IPS-15b (cell line): ENCODE measurements around the gene CCSER1.

ENCODE experiments used
- H3K27me3 ChIP-seq: one replicate; pipeline ENCODE4 v1.6.1; 2013; ENCODE audit warnings: low read length; ENCODE audit not compliant: control insufficient read depth, insufficient read depth
- H3K36me3 ChIP-seq: one replicate; pipeline ENCODE4 v1.6.1; 2013; ENCODE audit warnings: low read length; ENCODE audit not compliant: control insufficient read depth, insufficient read depth
- H3K4me1 ChIP-seq: one replicate; pipeline ENCODE4 v1.6.1; 2013; ENCODE audit warnings: mild to moderate bottlenecking, low read length; ENCODE audit not compliant: control insufficient read depth, insufficient read depth
- H3K4me3 ChIP-seq: one replicate; pipeline ENCODE4 v1.5.1; 2013; ENCODE audit warnings: low read depth, low read length
- H3K9ac ChIP-seq: one replicate; pipeline ENCODE4 v1.6.1; 2013; ENCODE audit warnings: low read depth, mild to moderate bottlenecking, low read length
- H3K9me3 ChIP-seq: one replicate; pipeline ENCODE4 v1.6.1; 2013; ENCODE audit warnings: mild to moderate bottlenecking, low read length; ENCODE audit not compliant: control insufficient read depth, insufficient read depth

The CCSER1 gene

GRCh38 chr4:90127223-90127705, at the start of gene CCSER1:
TSS of gene CCSER1 (plus strand) at chr4:90127394.
- Histone ChIP-seq H3K9me3 (no peaks in the 10 kb centered on the region), H3K4me3 (peak within 1 kb of the TSS; percentile 87), H3K4me1 (peaks cover 8% of the 10 kb centered on the region), H3K36me3 (no peaks in the 10 kb centered on the region), H3K27me3 (peaks cover 35% of the 10 kb centered on the region), H3K9ac (peak within 1 kb of the TSS; percentile 47)

- Histone ChIP-seq H3K4me1 (peaks cover 6% of the 10 kb centered on the region), H3K36me3 (no peaks in the 10 kb centered on the region), H3K4me3 (no peak overlapping the region), H3K9ac (no peak overlapping the region), H3K27me3 (no peaks in the 10 kb centered on the region), H3K9me3 (no peaks in the 10 kb centered on the region)
Measured at GRCh38 chr4:90078440-90078839, 48.8 kb upstream of the CCSER1 start.

GRCh38 chr4:90080116-90080515, 47.1 kb upstream of the CCSER1 start:
- H3K4me1 ChIP-seq, result peaks cover 6% of the 10 kb centered on the region
- no peak overlapping the region for H3K9ac ChIP-seq
- H3K4me3 ChIP-seq, result no peak overlapping the region
- H3K27me3 ChIP-seq, result no peaks in the 10 kb centered on the region
- no peaks in the 10 kb centered on the region for H3K36me3 ChIP-seq
- no peaks in the 10 kb centered on the region for H3K9me3 ChIP-seq

- Histone ChIP-seq H3K9me3 (no peaks in the 10 kb centered on the region), H3K36me3 (no peaks in the 10 kb centered on the region), H3K9ac (no peak overlapping the region), H3K4me1 (peaks cover 6% of the 10 kb centered on the region), H3K4me3 (no peak overlapping the region), H3K27me3 (no peaks in the 10 kb centered on the region)
Measured at GRCh38 chr4:90081432-90082144, 45.6 kb upstream of the CCSER1 start.

GRCh38 chr4:90082449-90082848, 44.7 kb upstream of the CCSER1 start:
- Histone ChIP-seq H3K9me3 (no peaks in the 10 kb centered on the region), H3K4me1 (peaks cover 6% of the 10 kb centered on the region), H3K4me3 (no peak overlapping the region), H3K36me3 (no peaks in the 10 kb centered on the region), H3K27me3 (no peaks in the 10 kb centered on the region), H3K9ac (no peak overlapping the region)

GRCh38 chr4:90084277-90084966, 42.8 kb upstream of the CCSER1 start:
- H3K9ac ChIP-seq, result no peak overlapping the region
- peaks cover 6% of the 10 kb centered on the region for H3K4me1 ChIP-seq
- no peaks in the 10 kb centered on the region for H3K36me3 ChIP-seq
- no peaks in the 10 kb centered on the region for H3K27me3 ChIP-seq
- no peak overlapping the region for H3K4me3 ChIP-seq
- no peaks in the 10 kb centered on the region for H3K9me3 ChIP-seq

- Histone ChIP-seq H3K27me3 (no peaks in the 10 kb centered on the region), H3K9ac (no peak overlapping the region), H3K4me1 (peaks cover 6% of the 10 kb centered on the region)
Measured at GRCh38 chr4:90084967-90085295, 42.3 kb upstream of the CCSER1 start.

GRCh38 chr4:90093526-90093925, 33.7 kb upstream of the CCSER1 start:
- Histone ChIP-seq H3K9me3 (no peaks in the 10 kb centered on the region), H3K4me1 (no peaks in the 10 kb centered on the region), H3K9ac (no peak overlapping the region), H3K36me3 (no peaks in the 10 kb centered on the region), H3K4me3 (no peak overlapping the region), H3K27me3 (no peaks in the 10 kb centered on the region)

More at GRCh38 chr4:90084967-90085295, 42.3 kb upstream of the CCSER1 start:
- no peak overlapping the region for H3K4me3 ChIP-seq
- H3K9me3 ChIP-seq, result no peaks in the 10 kb centered on the region
- no peaks in the 10 kb centered on the region for H3K36me3 ChIP-seq

- H3K4me3 ChIP-seq, result no peak overlapping the region
- no peaks in the 10 kb centered on the region for H3K27me3 ChIP-seq
- no peaks in the 10 kb centered on the region for H3K4me1 ChIP-seq
- H3K36me3 ChIP-seq, result no peaks in the 10 kb centered on the region
- H3K9ac ChIP-seq, result no peak overlapping the region
- H3K9me3 ChIP-seq, result no peaks in the 10 kb centered on the region
Measured at GRCh38 chr4:90095000-90095399, 32.2 kb upstream of the CCSER1 start.

GRCh38 chr4:90099812-90100211, 27.4 kb upstream of the CCSER1 start:
- no peak overlapping the region for H3K9ac ChIP-seq
- H3K4me3 ChIP-seq, result no peak overlapping the region
- H3K9me3 ChIP-seq, result no peaks in the 10 kb centered on the region
- H3K4me1 ChIP-seq, result no peaks in the 10 kb centered on the region
- H3K36me3 ChIP-seq, result no peaks in the 10 kb centered on the region
- H3K27me3 ChIP-seq, result no peaks in the 10 kb centered on the region

- H3K27me3 ChIP-seq, result no peaks in the 10 kb centered on the region
- H3K9ac ChIP-seq, result no peak overlapping the region
- no peak overlapping the region for H3K4me3 ChIP-seq
- no peaks in the 10 kb centered on the region for H3K4me1 ChIP-seq
- H3K9me3 ChIP-seq, result no peaks in the 10 kb centered on the region
- no peaks in the 10 kb centered on the region for H3K36me3 ChIP-seq
Measured at GRCh38 chr4:90103991-90104390, 23.2 kb upstream of the CCSER1 start.

- H3K27me3 ChIP-seq, result no peaks in the 10 kb centered on the region
- H3K9ac ChIP-seq, result no peak overlapping the region
- no peaks in the 10 kb centered on the region for H3K9me3 ChIP-seq
- no peaks in the 10 kb centered on the region for H3K4me1 ChIP-seq
- H3K4me3 ChIP-seq, result no peak overlapping the region
- H3K36me3 ChIP-seq, result no peaks in the 10 kb centered on the region
Measured at GRCh38 chr4:90105274-90105673, 21.9 kb upstream of the CCSER1 start.
